DOHH2 (cell line): ENCODE data around the gene NEURL3.

Experiments
- EZH2phosphoT487 ChIP-seq: fragments of 200-600 bp; sonication (generic); IDR thresholded peaks from 2 replicates; pipeline ENCODE4 v1.6.1; 2017; ENCODE audit warnings: borderline replicate concordance, mild to moderate bottlenecking, antibody characterized with exemption, low read length, moderate library complexity, mixed read lengths
- TF ChIP-seq, protein P1 (sequence below): fragments of 200-600 bp; sonication (generic); IDR thresholded peaks from one replicate; pipeline ENCODE4 v1.5.1; 2014; ENCODE audit warnings: antibody characterized with exemption, mild to moderate bottlenecking, low read depth, low read length; ENCODE audit not compliant: poor library complexity, severe bottlenecking

DNA sequence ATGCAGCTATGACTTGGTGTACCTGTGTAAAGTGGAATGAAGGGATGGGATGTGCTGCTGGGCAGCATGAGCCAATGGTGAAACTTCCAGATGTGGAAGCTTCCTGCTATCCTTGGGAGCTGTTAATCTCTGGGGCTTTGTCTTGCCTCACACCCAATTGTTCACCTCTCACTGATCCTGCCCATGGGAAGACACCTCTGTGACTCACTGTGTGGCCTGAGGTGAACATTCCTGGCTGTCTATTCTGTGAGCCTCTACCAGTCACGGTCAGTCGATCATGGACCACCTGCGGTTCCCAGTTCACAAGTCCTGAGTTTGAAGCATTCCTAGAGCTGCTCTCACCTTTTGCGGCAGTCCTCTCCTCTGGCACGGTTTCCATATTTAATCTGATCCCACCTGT, 12.1 kb downstream of the NEURL3 start:
- TF ChIP-seq, protein P1, sequence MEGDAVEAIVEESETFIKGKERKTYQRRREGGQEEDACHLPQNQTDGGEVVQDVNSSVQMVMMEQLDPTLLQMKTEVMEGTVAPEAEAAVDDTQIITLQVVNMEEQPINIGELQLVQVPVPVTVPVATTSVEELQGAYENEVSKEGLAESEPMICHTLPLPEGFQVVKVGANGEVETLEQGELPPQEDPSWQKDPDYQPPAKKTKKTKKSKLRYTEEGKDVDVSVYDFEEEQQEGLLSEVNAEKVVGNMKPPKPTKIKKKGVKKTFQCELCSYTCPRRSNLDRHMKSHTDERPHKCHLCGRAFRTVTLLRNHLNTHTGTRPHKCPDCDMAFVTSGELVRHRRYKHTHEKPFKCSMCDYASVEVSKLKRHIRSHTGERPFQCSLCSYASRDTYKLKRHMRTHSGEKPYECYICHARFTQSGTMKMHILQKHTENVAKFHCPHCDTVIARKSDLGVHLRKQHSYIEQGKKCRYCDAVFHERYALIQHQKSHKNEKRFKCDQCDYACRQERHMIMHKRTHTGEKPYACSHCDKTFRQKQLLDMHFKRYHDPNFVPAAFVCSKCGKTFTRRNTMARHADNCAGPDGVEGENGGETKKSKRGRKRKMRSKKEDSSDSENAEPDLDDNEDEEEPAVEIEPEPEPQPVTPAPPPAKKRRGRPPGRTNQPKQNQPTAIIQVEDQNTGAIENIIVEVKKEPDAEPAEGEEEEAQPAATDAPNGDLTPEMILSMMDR: no peak
- no peak for TF ChIP-seq EZH2phosphoT487
